Spleen (tissue), 7 donors: ENCODE results near the gene FTO.

Source experiments
- CTCF ChIP-seq, 11 experiments: fragments of 200-600 bp in 7 of 11; fragments of 450-650 bp in 4 of 11; sonication (generic) in 4 of 11; IDR thresholded peaks in 8 of 11; conservative IDR thresholded peaks in 3 of 11; 1 replicate in 7 of 11; 2 replicates in 4 of 11; pipeline versions ENCODE4 v1.4.0 to v1.8.0; 2016 to 2021; ENCODE audit warnings: antibody characterized with exemption in 11 of 11, inconsistent platforms in 4 of 11, mild to moderate bottlenecking in 1 of 11
- POLR2A ChIP-seq, 3 donors: fragments of 450-650 bp; IDR thresholded peaks; one replicate each; pipeline ENCODE4 v1.5.1; 2017; ENCODE audit warnings: antibody characterized with exemption in 3 of 3, mild to moderate bottlenecking in 1 of 3
- POLR2AphosphoS5 ChIP-seq, 3 donors: sonication (generic); formaldehyde crosslinking; IDR thresholded peaks; one replicate each; pipeline ENCODE4 v1.5.1; 2017; ENCODE audit warnings: antibody characterized with exemption in 3 of 3
- donor health status: DM: no; HTN: no; CAD: no; lungs with moderate emphysema.
- donor health status: DM: no; HTN: no; CAD: no.
- donor health status: DM: no; HTN: no; CAD: no.

- no peak for TF ChIP-seq CTCF (IDR thresholded peaks at IDR 0.05 in 8 of 11, conservative IDR thresholded peaks at IDR 0.05 in 3 of 11)
- TF ChIP-seq POLR2A (IDR thresholded peaks at IDR 0.05) = no peak
- TF ChIP-seq POLR2AphosphoS5 (IDR thresholded peaks at IDR 0.05) = no peak
Observed at GRCh38 chr16:54169112-54169511, 465.2 kb downstream of the FTO start.
